IMR-90 (cell line): Measurements from ENCODE around the gene GALNT9. TPM values are rescaled to one million over a fixed set of nuclear protein-coding genes. Genes with fewer than 3 reads are reported as not detected.
"Not testable (repeated sequence)": the region's sequence is repeated elsewhere in the genome, so short reads cannot be mapped to it uniquely, and the experiment has no call there.

Experiments used
- ATAC-seq: fragments of 200-7000 bp; cut with Tn5 transposase; 2 replicates; pipeline ENCODE4 v1.9.1; 2020; ENCODE audit warnings: low read depth, mild to moderate bottlenecking, moderate library complexity
- BruUV-seq: library from RNA; stranded (reverse); fragments of 400-500 nt; replicated peaks from 2 replicates; lab custom pipeline; 2021; lab: Mats Ljungman, UMichigan
- CTCF ChIA-PET: fragments of 300-600 bp; formaldehyde crosslinking; extraction: SDS; loops from one replicate; lab custom pipeline; 2021; ENCODE audit warnings: antibody characterized with exemption; lab: Yijun Ruan, JAX
- POLR2A ChIA-PET: fragments of 300-600 bp; sonication (Branson Sonifier 250); formaldehyde crosslinking; loops from one replicate; lab custom pipeline; 2022; ENCODE audit warnings: antibody characterized with exemption; ENCODE audit not compliant: unreplicated experiment; lab: Charles Lee
- DNase-seq: peaks from one replicate; pipeline ENCODE4 v3.0.0; 2013
- H2AFZ ChIP-seq: replicated peaks from 2 replicates; pipeline ENCODE3; 2013; ENCODE audit warnings: low read length, mild to moderate bottlenecking; ENCODE audit not compliant: poor library complexity
- H2AK5ac ChIP-seq: 2 replicates; pipeline ENCODE4 v1.6.1; 2013; ENCODE audit warnings: low read depth, low read length, inconsistent platforms
- H2AK9ac ChIP-seq: replicated peaks from 2 replicates; pipeline ENCODE3; 2013; ENCODE audit warnings: mild to moderate bottlenecking, low read depth, low read length, moderate library complexity; ENCODE audit not compliant: poor library complexity
- H2BK120ac ChIP-seq: 2 replicates; pipeline ENCODE4 v1.6.1; 2013; ENCODE audit warnings: low read depth, low read length, inconsistent platforms
- H2BK15ac ChIP-seq: 3 replicates; pipeline ENCODE4 v1.6.1; 2013; ENCODE audit warnings: low read depth, low read length, inconsistent platforms
- H2BK20ac ChIP-seq: 2 replicates; pipeline ENCODE4 v1.6.1; 2013; ENCODE audit warnings: low read depth, mild to moderate bottlenecking, inconsistent platforms, low read length, moderate library complexity
- H2BK5ac ChIP-seq: 2 replicates; pipeline ENCODE4 v1.6.1; 2013; ENCODE audit warnings: mild to moderate bottlenecking, low read depth, low read length, inconsistent platforms; ENCODE audit not compliant: poor library complexity, severe bottlenecking
- H3K14ac ChIP-seq: replicated peaks from 2 replicates; pipeline ENCODE4 v1.6.1; 2013; ENCODE audit warnings: low read depth, low read length, inconsistent platforms
- H3K18ac ChIP-seq: 2 replicates; pipeline ENCODE4 v1.6.1; 2013; ENCODE audit warnings: low read depth, low read length, control low read depth
- H3K23ac ChIP-seq: 2 replicates; pipeline ENCODE4 v1.6.1; 2013; ENCODE audit warnings: low read depth, low read length, inconsistent platforms
- H3K27ac ChIP-seq: 2 replicates; pipeline ENCODE4 v1.5.1; 2013; ENCODE audit warnings: mild to moderate bottlenecking, control low read depth, low read length; ENCODE audit not compliant: insufficient read depth
- H3K27me3 ChIP-seq: 2 replicates; pipeline ENCODE4 v1.6.1; 2013; ENCODE audit warnings: low read length; ENCODE audit not compliant: control insufficient read depth, insufficient read depth
- H3K36me3 ChIP-seq: 2 replicates; pipeline ENCODE4 v1.6.1; 2013; ENCODE audit warnings: low read length, mixed read lengths; ENCODE audit not compliant: control insufficient read depth, insufficient read depth
- H3K4ac ChIP-seq: 2 replicates; pipeline ENCODE4 v1.6.1; 2013; ENCODE audit warnings: low read depth, low read length, inconsistent platforms
- H3K4me1 ChIP-seq: 2 replicates; pipeline ENCODE4 v1.6.1; 2013; ENCODE audit warnings: low read length, mixed read lengths; ENCODE audit not compliant: control insufficient read depth, insufficient read depth
- H3K4me2 ChIP-seq: 2 replicates; pipeline ENCODE4 v1.6.1; 2013; ENCODE audit warnings: low read depth, mild to moderate bottlenecking, control low read depth, low read length, moderate library complexity
- H3K4me3 ChIP-seq: 2 replicates; pipeline ENCODE4 v1.5.1; 2013; ENCODE audit warnings: low read depth, mild to moderate bottlenecking, control low read depth, low read length, moderate library complexity; ENCODE audit not compliant: insufficient read depth
- H3K56ac ChIP-seq: 2 replicates; pipeline ENCODE4 v1.6.1; 2013; ENCODE audit warnings: low read length, inconsistent platforms; ENCODE audit not compliant: insufficient read depth; ENCODE audit errors: extremely low read depth
- H3K79me1 ChIP-seq, 2 experiments: 2 replicates each; pipeline ENCODE4 v1.6.1; 2013; ENCODE audit warnings: low read length in 2 of 2, inconsistent platforms in 1 of 2, low read depth in 1 of 2
- H3K9ac ChIP-seq: 2 replicates; pipeline ENCODE4 v1.6.1; 2013; ENCODE audit warnings: low read depth, low read length, control low read depth
- H3K9me1 ChIP-seq: 2 replicates; pipeline ENCODE4 v1.6.1; 2013; ENCODE audit warnings: low read length, inconsistent platforms; ENCODE audit not compliant: insufficient read depth
- H3K9me3 ChIP-seq: 2 replicates; pipeline ENCODE4 v1.6.1; 2013; ENCODE audit warnings: low read length; ENCODE audit not compliant: control insufficient read depth, insufficient read depth
- H4K20me1 ChIP-seq: 2 replicates; pipeline ENCODE4 v1.6.1; 2013; ENCODE audit warnings: low read length, inconsistent platforms; ENCODE audit not compliant: insufficient read depth
- H4K5ac ChIP-seq: 2 replicates; pipeline ENCODE4 v1.6.1; 2013; ENCODE audit warnings: mild to moderate bottlenecking, low read depth, low read length, control low read depth
- H4K8ac ChIP-seq, 2 experiments: 2 replicates each; pipeline ENCODE4 v1.6.1; 2013; ENCODE audit warnings: low read depth in 2 of 2, low read length in 2 of 2, control low read depth in 1 of 2, inconsistent platforms in 1 of 2
- H4K91ac ChIP-seq: 2 replicates; pipeline ENCODE4 v1.6.1; 2013; ENCODE audit warnings: low read depth, low read length, inconsistent platforms; ENCODE audit not compliant: insufficient read depth
- FOS ChIP-seq: fragments of 150-350 bp; IDR thresholded peaks from 2 replicates; pipeline ENCODE4 v1.6.1; 2016; ENCODE audit warnings: low read depth, low read length
- WGBS, 2 experiments: methylation state at CpG; one replicate each; pipeline versions ENCODE4 v1.1.5 to v1.1.7; 2013; ENCODE audit warnings: missing lambda C conversion rate in 2 of 2; ENCODE audit not compliant: insufficient read length in 1 of 2; ENCODE audit errors: extremely low coverage in 2 of 2; 5-methylcytosine and 5-hydroxymethylcytosine counted together
- dilution Hi-C: fragments of 300-500 bp; cut with HindIII; formaldehyde crosslinking; loops from one replicate; pipeline ENCODE4 v1.14.3; 2018; ENCODE audit warnings: low sequenced_read_pairs; ENCODE audit not compliant: unreplicated experiment
- in situ Hi-C: fragments of 300-500 bp; cut with MboI; formaldehyde crosslinking; loops from 3 replicates; pipeline ENCODE4 v1.14.3; 2019; ENCODE audit warnings: low sequenced_read_pairs, inconsistent platforms, mixed read lengths
- intact Hi-C: fragments of 100-400 bp; cut with micrococcal nuclease; formaldehyde crosslinking; loops from 2 replicates; pipeline ENCODE4 v1.10.0; 2022
- polyA plus RNA-seq, 3 experiments: library from polyadenylated mRNA; depleted of rRNA; stranded (reverse); fragments of >200 nt; gene quantifications; 2 replicates each; pipeline ENCODE4 v1.2.3, GENCODE V29; 2012; ENCODE audit warnings: low replicate concordance in 1 of 3
- total RNA-seq: library from RNA; depleted of rRNA; stranded (reverse); fragments of >200 nt; gene quantifications from 2 replicates; pipeline ENCODE4 v1.2.3, GENCODE V29; 2012
- TF ChIP-seq, protein P1 (sequence below): conservative IDR thresholded peaks from 2 replicates; pipeline ENCODE4 v1.5.1; 2012; ENCODE audit warnings: mild to moderate bottlenecking, low read depth, low read length, improper control_type of control experiment

The GALNT9 gene
- total and polyA plus RNA-seq, 2 of the 4 experiments (the other 2 are of a cell fraction) = under 0.01 to 0.12 TPM

DNA sequence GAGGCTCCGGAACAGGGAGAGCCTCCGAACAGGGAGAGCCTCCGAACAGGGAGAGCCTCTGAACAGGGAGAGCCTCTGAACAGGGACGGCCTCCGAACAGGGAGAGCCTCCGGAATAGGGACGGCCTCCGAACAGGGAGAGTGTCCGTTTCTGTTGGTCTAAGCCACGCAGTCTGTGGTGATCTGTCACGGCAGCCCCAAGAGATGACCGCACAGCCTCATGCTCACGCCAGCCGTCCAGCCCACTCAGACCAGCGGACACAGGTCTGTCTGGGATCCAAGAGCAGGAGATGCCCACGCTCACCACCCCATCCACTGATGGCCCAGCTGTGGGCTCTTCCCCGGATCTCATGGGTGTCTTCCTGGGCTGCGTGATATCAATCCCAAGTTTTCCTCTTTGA, 33.3 kb downstream of the GALNT9 start:
- 81% methylated on average over 12 of the region's 18 CpGs; no CpG with 5 or more reads in 1 of the 2 experiments for WGBS, 2 experiments
- intact Hi-C loops = no loop called here

DNA sequence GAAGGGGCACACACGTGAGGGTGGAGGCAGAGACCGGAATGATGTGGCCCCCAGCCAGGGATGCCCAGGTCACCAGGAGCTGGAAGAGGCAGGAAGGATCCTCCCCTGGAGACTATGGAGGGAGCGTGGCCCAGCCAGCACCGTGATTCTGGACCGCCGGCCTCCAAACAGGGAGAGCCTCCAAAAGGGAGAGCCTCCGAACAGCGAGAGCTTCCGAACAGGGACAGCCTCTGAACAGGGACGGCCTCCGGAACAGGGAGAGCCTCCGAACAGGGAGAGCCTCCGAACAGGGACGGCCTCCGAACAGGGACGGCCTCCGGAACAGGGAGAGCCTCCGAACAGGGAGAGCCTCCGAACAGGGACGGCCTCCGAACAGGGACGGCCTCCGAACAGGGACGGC, 33.8 kb downstream of the GALNT9 start:
- H3K36me3 ChIP-seq, H3K23ac ChIP-seq, H2BK20ac ChIP-seq, H3K4me2 ChIP-seq, in situ Hi-C loops, H3K4ac ChIP-seq, BruUV-seq, H3K9me1 ChIP-seq, H2BK15ac ChIP-seq, H3K14ac ChIP-seq, H4K8ac ChIP-seq, H3K18ac ChIP-seq, H3K4me3 ChIP-seq, H4K20me1 ChIP-seq, H3K79me1 ChIP-seq, POLR2A ChIA-PET, H2AK9ac ChIP-seq, DNase-seq, intact Hi-C loops, H3K56ac ChIP-seq, H2BK120ac ChIP-seq, CTCF ChIA-PET, H2AFZ ChIP-seq, H4K91ac ChIP-seq, ATAC-seq, H3K4me1 ChIP-seq, H2BK5ac ChIP-seq, dilution Hi-C loops, H2AK5ac ChIP-seq, H3K27ac ChIP-seq, H3K27me3 ChIP-seq, H3K9ac ChIP-seq, H4K5ac ChIP-seq: not testable (repeated sequence)
- WGBS, 2 experiments = 88% methylated on average over 15 of the region's 24 CpGs; no CpG with 5 or more reads in 1 of the 2 experiments
- peaks cover 20% of the 10 kb centered on the region; the same call in 1 of the 2 replicates for H3K9me3 ChIP-seq

More for the DNA sequence above, 33.3 kb downstream of the GALNT9 start:
- H3K23ac ChIP-seq = no peak overlapping the region
- H3K27me3 ChIP-seq = no peaks in the 10 kb centered on the region; the same call in 1 of the 2 replicates
- H3K18ac ChIP-seq = no peak overlapping the region
- BruUV-seq = no TSS peak
- in situ Hi-C loops (no loop called here), dilution Hi-C loops (no loop called here)
- no peak overlapping the region for H2BK20ac ChIP-seq
- no peak overlapping the region for H3K56ac ChIP-seq
- no peak overlapping the region for H3K14ac ChIP-seq
- no peak overlapping the region for H3K4ac ChIP-seq
- H4K20me1 ChIP-seq = no peaks in the 10 kb centered on the region
- TF ChIP-seq FOS = no peak
- TF ChIP-seq, protein P1, sequence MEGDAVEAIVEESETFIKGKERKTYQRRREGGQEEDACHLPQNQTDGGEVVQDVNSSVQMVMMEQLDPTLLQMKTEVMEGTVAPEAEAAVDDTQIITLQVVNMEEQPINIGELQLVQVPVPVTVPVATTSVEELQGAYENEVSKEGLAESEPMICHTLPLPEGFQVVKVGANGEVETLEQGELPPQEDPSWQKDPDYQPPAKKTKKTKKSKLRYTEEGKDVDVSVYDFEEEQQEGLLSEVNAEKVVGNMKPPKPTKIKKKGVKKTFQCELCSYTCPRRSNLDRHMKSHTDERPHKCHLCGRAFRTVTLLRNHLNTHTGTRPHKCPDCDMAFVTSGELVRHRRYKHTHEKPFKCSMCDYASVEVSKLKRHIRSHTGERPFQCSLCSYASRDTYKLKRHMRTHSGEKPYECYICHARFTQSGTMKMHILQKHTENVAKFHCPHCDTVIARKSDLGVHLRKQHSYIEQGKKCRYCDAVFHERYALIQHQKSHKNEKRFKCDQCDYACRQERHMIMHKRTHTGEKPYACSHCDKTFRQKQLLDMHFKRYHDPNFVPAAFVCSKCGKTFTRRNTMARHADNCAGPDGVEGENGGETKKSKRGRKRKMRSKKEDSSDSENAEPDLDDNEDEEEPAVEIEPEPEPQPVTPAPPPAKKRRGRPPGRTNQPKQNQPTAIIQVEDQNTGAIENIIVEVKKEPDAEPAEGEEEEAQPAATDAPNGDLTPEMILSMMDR = no peak
- no peak overlapping the region for H2AK9ac ChIP-seq
- no peaks in the 10 kb centered on the region for H3K9me1 ChIP-seq
- ChIA-PET CTCF (no interaction called here), POLR2A (no interaction called here)
- peaks cover 20% of the 10 kb centered on the region; the same call in 1 of the 2 replicates for H3K9me3 ChIP-seq
- H3K4me1 ChIP-seq = no peaks in the 10 kb centered on the region
- DNase-seq = no peak
- no peak overlapping the region for H4K5ac ChIP-seq
- no peak overlapping the region for H3K9ac ChIP-seq
- no peak overlapping the region for H3K4me3 ChIP-seq
- no peak overlapping the region for H2AK5ac ChIP-seq
- no peak overlapping the region for H4K8ac ChIP-seq
- no peaks in the 10 kb centered on the region for H3K79me1 ChIP-seq
- no peak overlapping the region for H2BK120ac ChIP-seq
- H3K4me2 ChIP-seq = no peak overlapping the region
- H3K36me3 ChIP-seq = no peaks in the 10 kb centered on the region
- H2BK5ac ChIP-seq = no peak overlapping the region
- no peak overlapping the region for H4K91ac ChIP-seq
- H2BK15ac ChIP-seq = no peak overlapping the region
- no peak overlapping the region for H3K27ac ChIP-seq
- H2AFZ ChIP-seq = no peak overlapping the region
- no peak for ATAC-seq
